Vein endothelial cell (primary cell): ENCODE measurements around the gene MOBP. TPM values are rescaled to one million over a fixed set of nuclear protein-coding genes. Genes with fewer than 3 reads are reported as not detected.

ENCODE experiments used
- total RNA-seq: library from RNA; depleted of rRNA; stranded (reverse); fragments of >200 nt; gene quantifications from 2 replicates; pipeline ENCODE4 v1.2.3, GENCODE V29; 2012

The MOBP gene
- total RNA-seq: 0.19 and 0.65 TPM in 2 replicates

DNA sequence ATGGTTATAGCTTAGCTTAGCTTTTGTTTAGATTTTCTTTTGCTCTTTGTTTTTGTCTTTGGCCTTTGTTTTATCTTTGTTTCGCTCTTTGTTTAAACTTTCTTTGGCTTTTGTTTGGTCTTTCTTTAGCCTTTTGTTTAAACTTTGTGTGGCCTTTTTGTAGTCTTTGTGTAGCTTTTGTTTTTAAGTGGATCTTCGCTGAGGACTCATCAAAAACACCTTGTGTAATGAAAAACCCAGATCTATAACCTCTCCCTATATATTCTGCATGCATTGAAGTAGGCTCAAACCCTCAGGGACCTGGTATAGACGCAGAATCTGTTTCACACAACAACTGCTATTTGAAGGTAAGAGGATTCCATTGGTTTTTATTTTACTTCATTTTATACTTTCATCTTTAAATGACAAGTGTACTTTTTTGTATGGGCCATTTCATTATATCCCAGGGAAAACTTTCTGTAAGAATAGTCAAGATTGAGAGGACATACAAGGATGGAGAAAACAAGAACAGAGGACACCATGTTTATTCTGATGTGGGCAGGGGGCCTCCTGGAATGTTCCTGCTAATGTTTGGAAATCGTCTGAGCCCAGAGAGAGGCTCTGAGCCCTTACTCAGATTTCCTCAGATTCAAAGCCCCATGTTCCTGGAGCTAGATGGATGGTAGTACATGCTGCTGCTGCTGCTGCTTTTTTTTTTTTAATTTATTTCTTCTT lies at the start of gene MOBP:
Gene MOBP, plus strand, starts transcription at position 287 of the 714 bp plus-strand sequence. CDS start 34,390 bp downstream, outside the sequence.

Other genes starting within 250 kb of the MOBP start
- not detected in 2 replicates for gene CX3CR1, start 187.6 kb upstream of the MOBP start, total RNA-seq
- not detected in 2 replicates for gene CCR8, start 138.0 kb upstream of the MOBP start, total RNA-seq
- gene SLC25A38, start 84.3 kb upstream of the MOBP start, total RNA-seq: 17.0 and 18.2 TPM in 2 replicates
- gene RPSA, start 61.0 kb upstream of the MOBP start, total RNA-seq: 1,084 and 1,090 TPM in 2 replicates